ENCODE results near the gene GAREM1.

DNA sequence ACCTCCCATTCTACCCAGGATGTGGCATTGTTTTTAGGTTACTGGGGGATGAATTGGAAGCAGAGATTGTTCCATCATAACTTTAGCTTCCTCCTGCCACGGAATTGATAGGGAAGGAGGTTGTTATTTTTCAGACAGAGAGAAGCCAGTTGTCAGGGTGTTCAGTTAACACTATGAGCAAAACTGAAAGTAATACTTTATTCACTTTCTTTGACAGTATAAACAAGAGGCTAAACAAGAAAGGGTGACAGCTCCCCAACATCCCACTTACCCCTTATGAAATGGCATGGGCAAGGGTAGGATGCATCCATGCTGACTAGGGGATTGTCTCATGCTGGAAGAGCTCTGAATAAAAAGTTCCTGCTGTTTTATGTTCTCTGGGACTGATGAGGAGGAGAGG is 36.4 kb upstream of the GAREM1 start:
- TF ChIP-seq CTCF (IDR thresholded peaks at IDR 0.05; ENCODE audit: low read depth, low read length) (no peak), EZH2phosphoT487 (IDR thresholded peaks at IDR 0.05; ENCODE audit: low read depth) (no peak)
